Suprapubic skin (tissue), 3 donors: ENCODE results near the gene RASGEF1C.

Source experiments
- POLR2A ChIP-seq, 2 donors: fragments of 450-650 bp; IDR thresholded peaks; one replicate each; pipeline ENCODE4 v1.6.1; 2017; ENCODE audit warnings: antibody characterized with exemption in 2 of 2, mild to moderate bottlenecking in 2 of 2, moderate library complexity in 2 of 2
- TF ChIP-seq, protein P1 (sequence below), 2 donors: fragments of 200-600 bp in 1 of 2; fragments of 450-650 bp in 1 of 2; sonication (generic) in 1 of 2; IDR thresholded peaks; one replicate each; pipeline ENCODE4 v1.5.1; 2016 to 2019; ENCODE audit warnings: antibody characterized with exemption in 2 of 2, mild to moderate bottlenecking in 1 of 2, moderate library complexity in 1 of 2

DNA sequence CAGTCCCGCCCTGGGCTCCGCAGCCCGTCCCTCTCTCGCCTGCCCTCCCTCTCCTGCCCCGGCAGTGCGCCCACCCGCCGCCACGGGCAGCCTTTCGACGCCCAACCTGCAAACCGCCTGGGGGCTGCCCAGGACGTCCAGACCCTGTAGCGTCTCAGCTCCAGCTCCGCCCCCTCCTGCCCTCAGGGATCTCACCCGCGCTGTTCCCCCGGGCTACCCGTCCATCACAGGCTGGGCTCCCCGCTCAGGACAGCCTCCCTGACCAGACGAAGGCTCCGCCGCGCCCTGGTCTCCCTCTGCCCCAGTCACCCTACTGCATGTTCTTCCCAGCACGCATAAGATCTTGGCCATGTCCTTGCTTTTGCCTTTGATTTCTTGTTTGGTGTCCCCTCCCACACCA lies 1.4 kb downstream of the RASGEF1C start:
- TF ChIP-seq POLR2A (IDR thresholded peaks at IDR 0.05), result no peak
- TF ChIP-seq, protein P1, sequence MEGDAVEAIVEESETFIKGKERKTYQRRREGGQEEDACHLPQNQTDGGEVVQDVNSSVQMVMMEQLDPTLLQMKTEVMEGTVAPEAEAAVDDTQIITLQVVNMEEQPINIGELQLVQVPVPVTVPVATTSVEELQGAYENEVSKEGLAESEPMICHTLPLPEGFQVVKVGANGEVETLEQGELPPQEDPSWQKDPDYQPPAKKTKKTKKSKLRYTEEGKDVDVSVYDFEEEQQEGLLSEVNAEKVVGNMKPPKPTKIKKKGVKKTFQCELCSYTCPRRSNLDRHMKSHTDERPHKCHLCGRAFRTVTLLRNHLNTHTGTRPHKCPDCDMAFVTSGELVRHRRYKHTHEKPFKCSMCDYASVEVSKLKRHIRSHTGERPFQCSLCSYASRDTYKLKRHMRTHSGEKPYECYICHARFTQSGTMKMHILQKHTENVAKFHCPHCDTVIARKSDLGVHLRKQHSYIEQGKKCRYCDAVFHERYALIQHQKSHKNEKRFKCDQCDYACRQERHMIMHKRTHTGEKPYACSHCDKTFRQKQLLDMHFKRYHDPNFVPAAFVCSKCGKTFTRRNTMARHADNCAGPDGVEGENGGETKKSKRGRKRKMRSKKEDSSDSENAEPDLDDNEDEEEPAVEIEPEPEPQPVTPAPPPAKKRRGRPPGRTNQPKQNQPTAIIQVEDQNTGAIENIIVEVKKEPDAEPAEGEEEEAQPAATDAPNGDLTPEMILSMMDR (IDR thresholded peaks at IDR 0.05), result no peak
